Astrocyte (in vitro differentiated cells and primary cell): ENCODE results near the gene HMX1. TPM values are rescaled to one million over a fixed set of nuclear protein-coding genes. Genes with fewer than 3 reads are reported as not detected.

ENCODE experiments used
- DNase-seq: peaks from one replicate; pipeline ENCODE4 v3.0.0-alpha.2; 2010; ENCODE audit warnings: low read depth
- FAIRE-seq: peaks from 2 replicates; lab custom pipeline; 2011; peaks lifted over from hg19 to GRCh38; lab: Jason Lieb, UNC
- H2AFZ ChIP-seq: 2 replicates; pipeline ENCODE4 v1.6.0; 2012; ENCODE audit warnings: low read depth, low read length, inconsistent platforms
- H3K27ac ChIP-seq: 2 replicates; pipeline ENCODE4 v1.5.1; 2011; ENCODE audit warnings: low read depth, low read length, inconsistent platforms
- H3K27me3 ChIP-seq: 2 replicates; pipeline ENCODE4 v1.6.0; 2011; ENCODE audit warnings: low read length, inconsistent platforms; ENCODE audit not compliant: insufficient read depth
- H3K36me3 ChIP-seq: 2 replicates; pipeline ENCODE4 v1.5.1; 2011; ENCODE audit warnings: low read length, inconsistent platforms; ENCODE audit not compliant: insufficient read depth
- H3K4me1 ChIP-seq: 2 replicates; pipeline ENCODE4 v1.5.1; 2011; ENCODE audit warnings: low read length, inconsistent platforms; ENCODE audit not compliant: insufficient read depth
- H3K4me2 ChIP-seq: 2 replicates; pipeline ENCODE4 v1.6.0; 2012; ENCODE audit warnings: low read length, inconsistent platforms
- H3K4me3 ChIP-seq: 2 replicates; pipeline ENCODE4 v1.5.1; 2011; ENCODE audit warnings: low read depth, mild to moderate bottlenecking, low read length, inconsistent platforms; ENCODE audit not compliant: insufficient read depth
- H3K79me2 ChIP-seq: 2 replicates; pipeline ENCODE4 v1.6.0; 2012; ENCODE audit warnings: mild to moderate bottlenecking, low read length, inconsistent platforms; ENCODE audit not compliant: insufficient read depth
- H3K9ac ChIP-seq: 2 replicates; pipeline ENCODE4 v1.6.0; 2012; ENCODE audit warnings: mild to moderate bottlenecking, low read length, inconsistent platforms
- H3K9me3 ChIP-seq: 2 replicates; pipeline ENCODE4 v1.5.1; 2012; ENCODE audit warnings: low read depth, mild to moderate bottlenecking, low read length, inconsistent platforms; ENCODE audit not compliant: insufficient read depth
- H4K20me1 ChIP-seq: 2 replicates; pipeline ENCODE4 v1.6.0; 2012; ENCODE audit warnings: low read length, inconsistent platforms; ENCODE audit not compliant: insufficient read depth
- H3K27ac Mint-ChIP-seq: one replicate; pipeline ENCODE4 v1.8.0; 2021; ENCODE audit warnings: mild to moderate bottlenecking, mixed read lengths; ENCODE audit not compliant: unreplicated experiment
- H3K27me3 Mint-ChIP-seq: one replicate; pipeline ENCODE4 v1.8.0; 2021; ENCODE audit warnings: low read depth, mixed read lengths; ENCODE audit not compliant: unreplicated experiment
- H3K36me3 Mint-ChIP-seq: one replicate; pipeline ENCODE4 v1.8.0; 2021; ENCODE audit warnings: low read depth, mixed read lengths; ENCODE audit not compliant: unreplicated experiment
- H3K4me1 Mint-ChIP-seq: one replicate; pipeline ENCODE4 v1.8.0; 2021; ENCODE audit warnings: low read depth, mixed read lengths; ENCODE audit not compliant: unreplicated experiment
- H3K4me3 Mint-ChIP-seq: one replicate; pipeline ENCODE4 v1.8.0; 2021; ENCODE audit warnings: mild to moderate bottlenecking, moderate library complexity, mixed read lengths; ENCODE audit not compliant: unreplicated experiment
- H3K9me3 Mint-ChIP-seq: one replicate; pipeline ENCODE4 v1.8.0; 2021; ENCODE audit warnings: mild to moderate bottlenecking, mixed read lengths; ENCODE audit not compliant: unreplicated experiment
- EZH2 ChIP-seq: IDR thresholded peaks from 2 replicates; pipeline ENCODE4 v1.6.1; 2012; ENCODE audit warnings: mild to moderate bottlenecking, low read length, inconsistent platforms; ENCODE audit not compliant: insufficient read depth
- total RNA-seq: library from RNA; stranded (reverse); gene quantifications from 2 replicates; pipeline ENCODE4 v1.2.1, GENCODE V29; 2021
- TF ChIP-seq, protein P1 (sequence below): IDR thresholded peaks from 2 replicates; pipeline ENCODE4 v1.5.1; 2011; ENCODE audit warnings: low read depth, mild to moderate bottlenecking, inconsistent platforms, low read length, moderate library complexity; ENCODE audit not compliant: insufficient read depth

HMX1 gene
- total RNA-seq, 1 donor from 2014 or later: 0.25 TPM

DNA sequence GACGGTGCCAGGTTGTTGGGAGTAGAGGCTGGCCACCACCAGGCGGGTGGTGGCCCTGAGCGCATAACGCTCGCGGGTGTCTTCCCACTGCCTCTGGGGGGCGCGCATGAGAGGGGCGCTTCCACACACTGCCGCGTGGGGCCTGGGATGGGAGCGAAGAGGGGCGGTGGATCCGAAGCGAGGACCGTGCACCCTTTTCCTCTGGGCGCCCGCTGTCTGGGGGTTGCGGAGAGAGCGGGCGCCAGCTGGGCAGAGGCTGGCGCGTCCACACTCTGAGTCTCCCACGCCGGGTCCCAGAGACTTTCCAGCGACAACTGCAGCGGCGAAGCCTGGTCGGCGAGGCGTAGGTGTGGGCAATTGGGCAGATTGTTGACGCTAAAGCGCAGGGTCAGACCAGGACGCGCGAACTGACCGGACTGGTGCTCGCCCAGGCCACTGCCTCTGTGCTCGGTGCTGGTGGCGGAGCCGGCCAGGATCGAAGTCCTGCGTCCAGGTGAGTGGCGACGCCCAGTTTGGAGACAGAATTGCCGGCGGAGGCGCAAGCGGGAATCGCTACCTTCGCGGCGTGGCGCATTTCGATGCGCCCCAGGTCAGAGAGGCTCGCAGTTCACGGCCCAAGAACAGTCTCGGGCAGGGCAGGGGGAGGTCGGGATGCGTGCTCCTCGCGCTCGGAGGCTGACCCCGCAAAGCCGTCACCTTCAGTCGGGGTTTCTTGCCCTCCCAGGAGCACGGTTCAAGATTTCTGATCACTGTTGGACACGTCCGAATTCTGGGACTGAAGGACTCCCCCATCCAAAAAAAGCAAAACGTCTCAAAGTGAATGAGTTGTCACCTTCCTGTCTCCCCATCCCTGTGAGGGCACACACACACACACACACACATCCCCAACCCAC is 2.6 kb upstream of the HMX1 start:
- FAIRE-seq: no peak
- H3K4me3 Mint-ChIP-seq: no peak overlapping the region
- Histone ChIP-seq H2AFZ (no peak overlapping the region), H3K27ac (no peak overlapping the region), H3K79me2 (no peaks in the 10 kb centered on the region), H3K27me3 (peaks cover 59% of the 10 kb centered on the region), H3K9me3 (no peaks in the 10 kb centered on the region), H3K4me1 (no peaks in the 10 kb centered on the region), H3K4me3 (no peak overlapping the region), H3K9ac (no peak overlapping the region), H3K36me3 (no peaks in the 10 kb centered on the region), H3K4me2 (no peak overlapping the region), H4K20me1 (no peaks in the 10 kb centered on the region)
- H3K27ac Mint-ChIP-seq: peak overlapping the region; percentile 41
- H3K4me1 Mint-ChIP-seq: no peaks in the 10 kb centered on the region
- peaks cover 81% of the 10 kb centered on the region for H3K27me3 Mint-ChIP-seq
- peaks cover 4% of the 10 kb centered on the region for H3K36me3 Mint-ChIP-seq
- H3K9me3 Mint-ChIP-seq: peaks cover 18% of the 10 kb centered on the region
- no peak for DNase-seq
- no peak for TF ChIP-seq EZH2
- TF ChIP-seq, protein P1, sequence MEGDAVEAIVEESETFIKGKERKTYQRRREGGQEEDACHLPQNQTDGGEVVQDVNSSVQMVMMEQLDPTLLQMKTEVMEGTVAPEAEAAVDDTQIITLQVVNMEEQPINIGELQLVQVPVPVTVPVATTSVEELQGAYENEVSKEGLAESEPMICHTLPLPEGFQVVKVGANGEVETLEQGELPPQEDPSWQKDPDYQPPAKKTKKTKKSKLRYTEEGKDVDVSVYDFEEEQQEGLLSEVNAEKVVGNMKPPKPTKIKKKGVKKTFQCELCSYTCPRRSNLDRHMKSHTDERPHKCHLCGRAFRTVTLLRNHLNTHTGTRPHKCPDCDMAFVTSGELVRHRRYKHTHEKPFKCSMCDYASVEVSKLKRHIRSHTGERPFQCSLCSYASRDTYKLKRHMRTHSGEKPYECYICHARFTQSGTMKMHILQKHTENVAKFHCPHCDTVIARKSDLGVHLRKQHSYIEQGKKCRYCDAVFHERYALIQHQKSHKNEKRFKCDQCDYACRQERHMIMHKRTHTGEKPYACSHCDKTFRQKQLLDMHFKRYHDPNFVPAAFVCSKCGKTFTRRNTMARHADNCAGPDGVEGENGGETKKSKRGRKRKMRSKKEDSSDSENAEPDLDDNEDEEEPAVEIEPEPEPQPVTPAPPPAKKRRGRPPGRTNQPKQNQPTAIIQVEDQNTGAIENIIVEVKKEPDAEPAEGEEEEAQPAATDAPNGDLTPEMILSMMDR: no peak

DNA sequence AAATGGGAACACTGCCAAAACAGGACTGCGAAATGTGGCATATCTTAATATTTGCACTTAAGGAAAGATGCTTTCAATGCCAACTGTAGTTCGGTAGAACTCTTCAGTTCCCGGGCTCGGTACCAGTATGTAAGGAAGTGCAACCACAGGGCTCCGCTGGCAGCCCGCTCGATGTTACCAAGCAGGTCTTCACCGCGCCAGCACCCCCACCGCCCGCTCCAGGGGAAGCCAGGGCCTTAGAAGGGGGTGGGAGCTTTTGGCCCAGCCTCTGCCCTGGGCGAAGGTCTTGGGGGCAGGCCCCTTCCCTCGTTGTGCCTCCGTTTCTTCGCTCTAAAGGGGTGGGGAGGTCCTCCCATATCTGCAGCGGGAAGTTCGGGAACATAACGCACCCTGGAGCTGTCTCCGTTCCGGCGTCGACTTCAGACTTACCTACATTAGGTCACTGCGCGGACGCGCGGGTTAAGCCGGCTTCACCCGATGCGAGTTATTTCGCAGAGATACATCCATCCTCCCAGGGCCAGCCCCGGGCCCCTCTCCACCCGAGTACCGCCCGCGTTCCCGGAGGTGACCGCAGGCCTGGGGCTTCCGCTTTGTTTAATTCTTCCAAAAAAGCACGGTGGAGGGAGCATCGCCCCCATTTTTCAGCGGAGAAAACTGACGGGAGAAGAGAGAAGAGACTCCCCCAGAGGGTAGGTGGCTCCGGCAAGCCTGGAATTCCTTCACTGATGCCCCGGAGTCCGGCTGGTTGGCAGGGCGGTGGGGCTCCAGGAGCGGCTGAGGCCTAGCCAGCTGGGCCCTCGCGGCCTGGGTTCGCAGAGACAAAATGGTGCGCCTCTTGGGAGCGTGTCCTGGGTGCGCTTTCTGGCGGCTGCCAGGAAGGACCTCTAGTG is 1.0 kb upstream of the HMX1 start:
- DNase-seq (no peak), FAIRE-seq (no peak)
- Mint-ChIP-seq H3K27me3 (peaks cover 78% of the 10 kb centered on the region), H3K9me3 (peaks cover 20% of the 10 kb centered on the region), H3K27ac (peak overlapping the region; percentile 58), H3K4me1 (no peaks in the 10 kb centered on the region), H3K4me3 (no peak overlapping the region), H3K36me3 (peaks cover 6% of the 10 kb centered on the region)
- Histone ChIP-seq H3K4me1 (no peaks in the 10 kb centered on the region), H3K9ac (no peak overlapping the region), H3K27me3 (peaks cover 71% of the 10 kb centered on the region), H3K4me2 (no peak overlapping the region), H3K36me3 (no peaks in the 10 kb centered on the region), H3K27ac (no peak overlapping the region), H2AFZ (no peak overlapping the region), H3K79me2 (no peaks in the 10 kb centered on the region), H3K4me3 (no peak overlapping the region), H3K9me3 (no peaks in the 10 kb centered on the region), H4K20me1 (no peaks in the 10 kb centered on the region)
- TF ChIP-seq, protein P1: no peak
- TF ChIP-seq EZH2: no peak
